WERI-Rb-1 (cell line): ENCODE data around the gene AMTN.

Experiments used
- DNase-seq: peaks from one replicate; pipeline ENCODE4 v3.0.0-alpha.2; 2020
- H3K27ac ChIP-seq: fragments of 250-450 bp; sonication (Bioruptor Pico); 2 replicates; pipeline ENCODE4 v1.5.1; 2020; ENCODE audit warnings: mild to moderate bottlenecking, moderate library complexity
- H3K27me3 ChIP-seq: fragments of 250-450 bp; sonication (Bioruptor Pico); 2 replicates; pipeline ENCODE4 v1.5.1; 2021; ENCODE audit warnings: mild to moderate bottlenecking, low read depth, moderate library complexity; ENCODE audit not compliant: insufficient read depth, severe bottlenecking
- H3K36me3 ChIP-seq: fragments of 250-450 bp; sonication (Bioruptor Pico); 2 replicates; pipeline ENCODE4 v1.5.1; 2020; ENCODE audit warnings: mild to moderate bottlenecking, moderate library complexity
- H3K4me3 ChIP-seq: 2 replicates; pipeline ENCODE4 v1.5.1; 2011; ENCODE audit warnings: low read depth, mild to moderate bottlenecking, control low read depth, low read length
- H3K9me3 ChIP-seq: fragments of 250-450 bp; sonication (Bioruptor Pico); 2 replicates; pipeline ENCODE4 v1.5.1; 2021; ENCODE audit warnings: mild to moderate bottlenecking, moderate library complexity; ENCODE audit not compliant: severe bottlenecking
- TF ChIP-seq, protein P1 (sequence below): IDR thresholded peaks from 2 replicates; pipeline ENCODE4 v1.5.1; 2011; ENCODE audit warnings: low read depth, mild to moderate bottlenecking, control low read depth, inconsistent platforms, low read length

Gene AMTN

DNA sequence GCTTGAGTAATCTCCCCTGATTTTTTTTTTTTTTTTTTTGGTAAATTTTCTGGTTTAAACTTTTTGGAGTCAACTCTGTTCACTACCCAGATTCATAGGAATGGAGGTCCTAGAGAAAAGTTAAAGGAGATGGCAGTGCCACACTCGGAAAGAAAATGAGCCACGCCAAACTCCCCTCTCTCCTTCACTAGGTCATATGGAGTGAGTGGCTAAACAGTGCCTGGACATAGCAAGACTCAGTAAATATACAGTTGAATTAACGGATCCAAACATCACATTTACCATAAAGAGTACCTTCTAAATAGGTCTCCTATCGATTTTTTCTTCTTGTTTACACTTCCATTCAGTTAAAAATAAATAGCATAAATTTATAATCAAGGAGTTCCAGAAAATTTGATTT lies 13.6 kb upstream of the AMTN start:
- Histone ChIP-seq H3K4me3 (no peak overlapping the region), H3K27me3 (no peaks in the 10 kb centered on the region), H3K27ac (no peak overlapping the region), H3K36me3 (no peaks in the 10 kb centered on the region), H3K9me3 (no peaks in the 10 kb centered on the region)
- TF ChIP-seq, protein P1, sequence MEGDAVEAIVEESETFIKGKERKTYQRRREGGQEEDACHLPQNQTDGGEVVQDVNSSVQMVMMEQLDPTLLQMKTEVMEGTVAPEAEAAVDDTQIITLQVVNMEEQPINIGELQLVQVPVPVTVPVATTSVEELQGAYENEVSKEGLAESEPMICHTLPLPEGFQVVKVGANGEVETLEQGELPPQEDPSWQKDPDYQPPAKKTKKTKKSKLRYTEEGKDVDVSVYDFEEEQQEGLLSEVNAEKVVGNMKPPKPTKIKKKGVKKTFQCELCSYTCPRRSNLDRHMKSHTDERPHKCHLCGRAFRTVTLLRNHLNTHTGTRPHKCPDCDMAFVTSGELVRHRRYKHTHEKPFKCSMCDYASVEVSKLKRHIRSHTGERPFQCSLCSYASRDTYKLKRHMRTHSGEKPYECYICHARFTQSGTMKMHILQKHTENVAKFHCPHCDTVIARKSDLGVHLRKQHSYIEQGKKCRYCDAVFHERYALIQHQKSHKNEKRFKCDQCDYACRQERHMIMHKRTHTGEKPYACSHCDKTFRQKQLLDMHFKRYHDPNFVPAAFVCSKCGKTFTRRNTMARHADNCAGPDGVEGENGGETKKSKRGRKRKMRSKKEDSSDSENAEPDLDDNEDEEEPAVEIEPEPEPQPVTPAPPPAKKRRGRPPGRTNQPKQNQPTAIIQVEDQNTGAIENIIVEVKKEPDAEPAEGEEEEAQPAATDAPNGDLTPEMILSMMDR = no peak
- DNase-seq = no peak

DNA sequence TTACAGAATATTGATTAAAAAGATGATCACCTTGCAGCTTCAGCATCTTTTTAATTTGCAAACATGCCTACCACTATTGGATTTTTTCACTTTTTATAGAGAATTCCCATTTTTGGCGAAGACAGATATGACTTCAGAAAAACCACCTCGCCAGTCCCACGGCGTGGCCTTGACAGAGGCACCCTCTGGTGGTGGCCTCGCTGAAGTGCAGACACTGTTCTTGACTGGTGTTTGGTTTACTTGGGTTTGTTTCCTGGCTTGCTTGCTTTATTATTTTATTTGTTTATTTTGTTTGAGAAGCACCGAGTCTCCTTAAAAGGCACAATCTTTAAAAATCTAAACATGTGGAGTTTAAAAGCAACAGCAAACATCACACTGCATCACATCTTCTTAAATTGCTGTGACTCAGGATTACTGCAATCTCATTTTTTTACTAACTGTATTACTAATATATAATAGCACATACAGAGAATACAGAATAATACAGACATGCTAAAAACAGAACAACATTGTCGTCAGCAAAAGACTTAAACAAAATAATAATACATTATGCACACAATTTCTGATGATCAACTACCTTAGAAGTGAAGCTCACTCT lies 13.1 kb upstream of the AMTN start:
- Histone ChIP-seq H3K4me3 (no peak overlapping the region), H3K9me3 (no peaks in the 10 kb centered on the region), H3K27ac (no peak overlapping the region), H3K27me3 (no peaks in the 10 kb centered on the region), H3K36me3 (no peaks in the 10 kb centered on the region)
- DNase-seq = peak; percentile 64
- TF ChIP-seq, protein P1 = peak; percentile 91

DNA sequence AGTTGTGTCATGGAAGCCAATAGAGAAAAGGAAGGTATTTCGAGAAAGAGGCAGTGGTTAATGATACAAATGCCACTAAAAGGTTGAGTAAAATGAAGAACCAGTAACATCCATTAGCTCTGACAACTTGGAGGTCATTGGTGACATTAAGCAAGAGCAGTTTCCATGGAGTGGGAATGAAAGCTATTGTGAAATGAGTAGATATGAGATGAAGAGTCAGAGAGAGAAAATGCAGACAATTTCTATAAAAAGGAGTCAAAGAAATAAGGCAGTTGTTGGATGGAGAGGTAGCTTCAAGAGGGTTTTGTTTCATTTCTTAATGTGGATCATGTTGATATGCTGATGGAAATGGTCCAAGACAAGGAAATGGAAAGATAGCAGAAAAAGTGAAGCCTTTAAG lies 9.6 kb upstream of the AMTN start:
- TF ChIP-seq, protein P1 = no peak
- no peak for DNase-seq
- Histone ChIP-seq H3K9me3 (no peaks in the 10 kb centered on the region), H3K4me3 (no peak overlapping the region), H3K27me3 (no peaks in the 10 kb centered on the region), H3K27ac (no peak overlapping the region), H3K36me3 (no peaks in the 10 kb centered on the region)

DNA sequence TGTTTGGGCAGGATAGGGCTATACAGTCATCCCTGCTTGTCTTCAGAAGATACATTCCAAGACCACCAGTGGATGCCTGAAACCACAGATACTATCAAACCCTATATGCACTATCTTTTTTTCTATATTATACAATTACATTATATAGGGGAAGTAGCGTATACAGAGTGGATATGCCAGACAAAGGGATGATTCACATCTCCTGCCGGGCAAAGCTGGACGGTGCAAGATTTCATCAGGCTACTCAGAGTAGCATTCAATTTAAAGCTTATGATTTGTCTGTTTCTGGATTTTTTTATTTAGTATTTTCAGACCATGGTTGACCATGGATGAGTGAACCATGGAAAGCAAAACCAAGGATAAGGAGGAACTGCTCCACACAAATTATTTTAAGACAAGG lies 7.0 kb upstream of the AMTN start:
- TF ChIP-seq, protein P1 = no peak
- Histone ChIP-seq H3K27ac (no peak overlapping the region), H3K27me3 (no peaks in the 10 kb centered on the region), H3K4me3 (no peak overlapping the region), H3K9me3 (no peaks in the 10 kb centered on the region), H3K36me3 (no peaks in the 10 kb centered on the region)
- DNase-seq = no peak

DNA sequence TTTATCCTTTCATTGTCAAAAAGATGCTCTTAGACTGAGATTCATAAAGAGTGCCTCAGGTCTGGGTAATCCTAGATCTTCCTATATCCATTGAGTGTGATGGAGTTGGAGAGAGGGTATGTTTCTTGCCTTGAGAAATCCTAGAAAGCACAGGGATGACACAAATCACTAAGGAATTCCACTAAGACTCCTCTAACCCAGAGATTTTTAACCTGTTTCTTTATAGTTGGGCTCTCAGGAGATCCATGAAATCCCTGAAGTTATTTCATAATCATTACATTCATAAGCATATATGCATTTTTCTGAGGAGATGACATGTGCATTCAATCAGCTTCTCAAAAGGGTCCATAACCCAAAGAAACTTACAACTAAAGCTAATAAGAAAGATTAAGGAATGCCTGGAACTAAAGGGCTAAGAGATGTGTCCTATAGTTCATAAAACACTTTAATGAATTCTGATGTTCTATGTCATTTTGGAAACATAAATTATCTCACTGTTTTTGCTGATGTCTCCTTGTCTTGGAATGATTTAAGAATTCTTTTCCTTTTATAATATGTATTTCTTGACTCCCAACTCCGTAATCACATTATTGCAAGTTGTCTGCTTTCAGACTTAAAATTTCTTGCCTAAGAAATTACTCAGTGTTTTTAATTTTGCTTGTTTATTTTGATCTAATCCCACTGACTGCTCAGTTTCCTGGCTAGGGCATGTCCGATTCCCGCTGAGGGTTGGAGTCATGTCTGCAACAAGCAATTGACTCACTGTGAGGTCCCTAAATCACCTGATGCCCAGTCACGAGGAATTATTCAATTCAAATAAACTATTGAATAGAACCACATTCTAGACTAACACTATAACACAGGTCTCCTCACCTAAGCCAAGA lies 2.8 kb upstream of the AMTN start:
- Histone ChIP-seq H3K36me3 (no peaks in the 10 kb centered on the region), H3K27me3 (no peaks in the 10 kb centered on the region), H3K4me3 (no peak overlapping the region), H3K9me3 (no peaks in the 10 kb centered on the region), H3K27ac (no peak overlapping the region)
- no peak for DNase-seq
- TF ChIP-seq, protein P1 = no peak

DNA sequence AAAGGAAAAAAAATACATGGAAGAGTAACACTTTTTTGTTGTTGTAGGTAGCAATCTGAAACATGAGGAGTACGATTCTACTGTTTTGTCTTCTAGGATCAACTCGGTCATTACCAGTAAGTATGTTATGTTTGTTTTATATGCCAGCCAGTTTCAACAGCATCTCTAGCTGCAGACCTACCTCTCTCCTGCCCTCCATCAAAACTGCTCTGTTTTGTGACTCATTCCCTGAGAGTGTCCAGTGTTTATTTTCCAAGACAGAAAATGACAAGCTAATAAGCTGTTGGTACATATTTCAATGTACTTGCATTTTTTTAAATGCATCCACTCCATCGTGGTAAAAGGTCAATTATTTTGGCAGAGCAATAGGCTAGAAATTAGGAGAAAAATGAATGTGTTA lies 347 bp downstream of the AMTN start:
- no peak overlapping the region for H3K4me3 ChIP-seq
- H3K36me3 ChIP-seq = no peaks in the 10 kb centered on the region
- no peaks in the 10 kb centered on the region for H3K9me3 ChIP-seq
- no peaks in the 10 kb centered on the region for H3K27me3 ChIP-seq
- no peak for DNase-seq
- H3K27ac ChIP-seq = no peak overlapping the region
- TF ChIP-seq, protein P1 = no peak
